Measurements from ENCODE around the gene DST.
"Not testable (repeated sequence)": the region's sequence is repeated elsewhere in the genome, so short reads cannot be mapped to it uniquely, and the experiment has no call there.

The DST gene

DNA sequence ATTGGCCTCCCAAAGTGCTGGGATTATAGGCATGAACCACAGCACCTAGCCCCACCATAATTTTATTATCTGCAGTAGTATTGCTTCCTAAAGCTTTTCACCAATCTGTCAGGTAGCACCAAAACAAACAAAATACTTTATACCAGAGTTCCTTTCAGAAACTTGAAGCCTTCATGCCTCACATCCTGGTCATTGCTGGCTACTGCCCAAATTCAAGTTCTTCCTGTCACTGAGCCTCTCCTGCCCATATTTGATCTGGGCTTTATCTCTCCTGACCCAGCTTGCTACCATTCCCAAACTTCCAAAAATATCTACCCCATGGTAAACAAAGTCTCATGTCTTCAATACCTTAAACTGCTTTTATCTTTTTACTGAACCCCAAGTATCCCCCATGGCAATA, 34.9 kb upstream of the DST start:
- H3K4me3 Mint-ChIP-seq = no peak overlapping the region
- no peak overlapping the region for H3K27ac Mint-ChIP-seq
- ATAC-seq = no peak

DNA sequence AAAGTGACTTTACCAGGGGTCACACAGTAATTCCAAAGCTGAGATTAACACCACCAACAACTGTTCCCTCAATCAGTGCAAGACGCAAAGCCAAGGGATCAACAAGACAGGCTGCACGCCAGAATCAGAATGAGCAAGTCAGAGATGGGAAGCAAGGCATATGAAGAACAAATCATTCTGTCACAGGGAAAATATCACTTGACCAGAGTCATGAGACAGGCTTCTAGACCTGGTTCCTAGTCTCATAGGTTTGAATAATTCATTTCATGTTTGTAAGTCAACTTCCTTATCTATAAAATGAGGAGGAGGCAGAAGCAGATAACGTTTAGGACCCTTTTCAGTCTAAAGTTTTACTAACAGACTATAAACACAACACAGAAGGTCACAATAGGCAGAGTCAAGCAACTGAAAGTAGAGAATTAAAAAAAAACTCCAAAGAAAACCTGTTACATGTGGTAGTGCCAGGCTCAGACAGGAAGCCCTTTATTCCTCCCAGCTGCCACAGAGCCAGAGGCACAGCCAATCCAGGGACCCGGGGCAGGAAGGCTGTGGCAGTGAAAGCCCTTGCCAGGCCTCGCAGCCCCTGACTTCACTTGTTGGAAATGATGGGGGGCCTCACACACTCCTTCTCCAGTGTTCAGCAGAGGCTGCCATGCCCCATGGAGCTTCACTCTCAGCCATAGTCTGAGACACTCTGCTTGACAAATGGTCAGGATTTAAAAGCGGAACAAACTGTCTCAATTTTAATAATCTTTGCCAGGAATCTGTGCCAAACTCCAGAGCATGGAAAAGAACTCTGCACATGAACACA, 29.2 kb upstream of the DST start:
- Mint-ChIP-seq H3K36me3 (ENCODE audit: low read depth) (no peaks in the 10 kb centered on the region), H3K27me3 (peaks cover 3% of the 10 kb centered on the region), H3K27ac (no peak overlapping the region), H3K4me1 (no peaks in the 10 kb centered on the region), H3K9me3 (no peaks in the 10 kb centered on the region), H3K4me3 (no peak overlapping the region)
- ATAC-seq = no peak
- no peak for DNase-seq

More for the DNA sequence above, 34.9 kb upstream of the DST start:
- Mint-ChIP-seq H3K36me3 (ENCODE audit: low read depth) (no peaks in the 10 kb centered on the region), H3K27me3 (peaks cover 3% of the 10 kb centered on the region), H3K4me1 (no peaks in the 10 kb centered on the region), H3K9me3 (no peaks in the 10 kb centered on the region)
- no peak for DNase-seq

DNA sequence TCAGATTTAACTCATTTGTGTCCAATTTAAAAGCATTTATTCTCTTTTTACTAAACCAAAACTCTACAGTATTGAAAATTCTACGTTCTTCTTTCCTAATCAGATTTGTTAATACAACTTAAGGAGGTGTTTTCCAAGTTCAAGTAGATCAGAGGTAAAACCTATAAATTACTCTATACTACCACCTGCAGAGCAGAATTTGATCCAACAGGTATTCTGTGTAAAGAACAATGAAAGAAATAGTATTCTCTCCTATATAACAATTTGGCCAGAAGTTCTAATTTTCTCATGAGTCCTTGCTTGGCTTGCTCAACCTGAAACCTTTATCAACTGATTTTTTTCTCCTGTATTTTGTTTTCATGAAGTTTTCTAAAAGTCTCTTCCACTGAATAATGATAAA, 28.5 kb upstream of the DST start:
- ATAC-seq (no peak), DNase-seq (no peak)
- H3K9me3 Mint-ChIP-seq = no peaks in the 10 kb centered on the region
- no peaks in the 10 kb centered on the region for H3K36me3 Mint-ChIP-seq (ENCODE audit: low read depth)
- no peaks in the 10 kb centered on the region for H3K4me1 Mint-ChIP-seq
- H3K27ac Mint-ChIP-seq = no peak overlapping the region
- H3K4me3 Mint-ChIP-seq = no peak overlapping the region
- peaks cover 2% of the 10 kb centered on the region for H3K27me3 Mint-ChIP-seq

- peaks cover 2% of the 10 kb centered on the region for H3K27me3 Mint-ChIP-seq
- ATAC-seq = no peak
Observed at GRCh38 chr6:56669041-56669440, 26.4 kb upstream of the DST start.

DNA sequence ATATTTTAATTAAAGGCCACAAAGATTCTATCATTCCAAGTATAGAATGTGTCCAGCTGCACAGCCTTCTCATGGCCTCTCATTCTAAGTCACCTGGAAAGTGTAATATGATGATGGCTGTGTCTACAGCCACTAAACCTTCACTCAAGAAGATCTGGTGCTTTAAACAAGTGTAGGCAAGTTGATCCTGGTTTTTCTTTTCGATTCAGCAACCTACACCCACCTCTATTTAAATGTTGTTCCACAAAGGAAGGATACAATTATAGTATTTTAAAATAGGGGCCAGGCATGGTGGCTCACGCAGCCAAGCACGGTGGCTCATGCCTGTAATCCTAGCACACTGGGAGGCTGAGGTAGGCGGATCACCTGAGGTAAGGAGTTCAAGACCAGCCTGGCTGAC, 25.5 kb upstream of the DST start:
- Mint-ChIP-seq H3K36me3 (ENCODE audit: low read depth) (no peaks in the 10 kb centered on the region), H3K9me3 (no peaks in the 10 kb centered on the region), H3K27me3 (peaks cover 2% of the 10 kb centered on the region), H3K27ac (no peak overlapping the region), H3K4me3 (no peak overlapping the region), H3K4me1 (no peaks in the 10 kb centered on the region)
- ATAC-seq = no peak
- DNase-seq = no peak

More at GRCh38 chr6:56669041-56669440, 26.4 kb upstream of the DST start:
- no peak for DNase-seq
- no peaks in the 10 kb centered on the region for H3K4me1 Mint-ChIP-seq
- no peak overlapping the region for H3K4me3 Mint-ChIP-seq
- no peaks in the 10 kb centered on the region for H3K36me3 Mint-ChIP-seq (ENCODE audit: low read depth)
- no peak overlapping the region for H3K27ac Mint-ChIP-seq
- H3K9me3 Mint-ChIP-seq = no peaks in the 10 kb centered on the region

DNA sequence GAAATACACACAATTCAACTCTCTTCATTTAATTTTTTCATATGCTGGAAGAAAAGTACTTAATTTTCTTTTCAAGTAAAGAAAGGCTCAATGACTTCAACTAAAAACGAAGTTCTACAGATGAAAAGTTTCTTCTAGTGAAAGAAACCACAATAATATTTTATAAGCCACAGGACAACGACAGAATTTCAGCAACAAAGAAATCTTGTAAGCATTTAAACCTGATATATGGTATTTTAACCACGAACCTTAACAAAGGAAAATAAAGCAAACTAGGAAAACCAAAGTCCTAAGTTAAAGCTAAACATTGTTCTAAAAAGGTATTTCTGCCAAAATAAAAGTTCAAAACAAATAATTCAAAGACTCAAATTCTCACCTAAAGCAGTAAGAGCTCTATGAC, 24.6 kb upstream of the DST start:
- Mint-ChIP-seq H3K4me1 (no peaks in the 10 kb centered on the region), H3K9me3 (no peaks in the 10 kb centered on the region), H3K4me3 (no peak overlapping the region), H3K27ac (no peak overlapping the region), H3K36me3 (ENCODE audit: low read depth) (no peaks in the 10 kb centered on the region), H3K27me3 (peaks cover 2% of the 10 kb centered on the region)
- no peak for ATAC-seq
- DNase-seq = no peak

DNA sequence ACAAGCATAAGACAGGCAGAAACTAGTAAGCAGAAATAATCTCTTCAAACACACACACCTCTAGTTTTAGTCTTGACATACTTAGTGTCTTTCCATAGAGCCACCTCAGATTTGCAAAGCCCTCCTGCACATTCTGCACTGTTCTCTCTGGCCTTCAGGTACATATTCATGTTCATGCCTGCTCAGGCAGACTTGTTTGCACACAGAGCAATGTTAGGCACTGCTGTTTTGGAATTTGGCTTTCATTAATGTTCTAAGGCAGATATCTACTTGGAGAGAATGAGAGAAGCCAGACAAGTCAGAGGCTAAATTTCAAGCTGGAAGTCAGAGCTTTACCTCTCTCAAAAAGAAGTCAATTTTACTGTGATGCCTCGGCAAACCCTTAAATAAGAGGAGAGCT, 21.3 kb upstream of the DST start:
- no peaks in the 10 kb centered on the region for H3K9me3 Mint-ChIP-seq

GRCh38 chr6:56663344-56663743, 20.7 kb upstream of the DST start:
- Mint-ChIP-seq H3K27ac (no peak overlapping the region), H3K36me3 (ENCODE audit: low read depth) (no peaks in the 10 kb centered on the region), H3K9me3 (no peaks in the 10 kb centered on the region), H3K27me3 (peaks cover 2% of the 10 kb centered on the region), H3K4me1 (peaks cover 3% of the 10 kb centered on the region), H3K4me3 (no peak overlapping the region)
- ATAC-seq = no peak
- DNase-seq = no peak

More for the DNA sequence above, 21.3 kb upstream of the DST start:
- Mint-ChIP-seq H3K4me1 (peaks cover 3% of the 10 kb centered on the region), H3K36me3 (ENCODE audit: low read depth) (no peaks in the 10 kb centered on the region), H3K27ac (no peak overlapping the region), H3K4me3 (no peak overlapping the region), H3K27me3 (peaks cover 2% of the 10 kb centered on the region)
- ATAC-seq (no peak), DNase-seq (no peak)

- not testable (repeated sequence) for H3K36me3 Mint-ChIP-seq (ENCODE audit: low read depth); DNase-seq; H3K4me1 Mint-ChIP-seq; ATAC-seq; H3K4me3 Mint-ChIP-seq; H3K27me3 Mint-ChIP-seq; H3K9me3 Mint-ChIP-seq; H3K27ac Mint-ChIP-seq
Observed at GRCh38 chr6:56661338-56661737, 18.6 kb upstream of the DST start.

DNA sequence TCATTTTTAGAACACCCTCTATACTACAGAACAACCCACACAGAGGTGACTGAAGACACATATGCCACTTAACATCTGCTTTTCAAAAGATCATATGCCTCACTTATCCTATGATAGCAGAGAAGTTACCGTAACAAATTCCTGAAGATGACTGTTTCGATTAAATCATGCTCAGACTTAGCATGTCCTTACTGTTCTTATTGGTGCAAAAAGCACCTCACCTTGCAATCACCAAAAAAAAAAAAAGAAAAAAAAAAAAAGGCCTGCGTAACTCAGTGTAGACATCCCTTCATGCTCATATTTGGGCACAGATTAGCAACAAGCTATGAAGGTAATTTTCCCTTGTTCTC, 17.7 kb upstream of the DST start:
- Mint-ChIP-seq H3K27ac (no peak overlapping the region), H3K9me3 (no peaks in the 10 kb centered on the region), H3K36me3 (ENCODE audit: low read depth) (no peaks in the 10 kb centered on the region), H3K4me1 (peaks cover 3% of the 10 kb centered on the region), H3K4me3 (no peak overlapping the region), H3K27me3 (no peaks in the 10 kb centered on the region)
- DNase-seq (no peak), ATAC-seq (no peak)

DNA sequence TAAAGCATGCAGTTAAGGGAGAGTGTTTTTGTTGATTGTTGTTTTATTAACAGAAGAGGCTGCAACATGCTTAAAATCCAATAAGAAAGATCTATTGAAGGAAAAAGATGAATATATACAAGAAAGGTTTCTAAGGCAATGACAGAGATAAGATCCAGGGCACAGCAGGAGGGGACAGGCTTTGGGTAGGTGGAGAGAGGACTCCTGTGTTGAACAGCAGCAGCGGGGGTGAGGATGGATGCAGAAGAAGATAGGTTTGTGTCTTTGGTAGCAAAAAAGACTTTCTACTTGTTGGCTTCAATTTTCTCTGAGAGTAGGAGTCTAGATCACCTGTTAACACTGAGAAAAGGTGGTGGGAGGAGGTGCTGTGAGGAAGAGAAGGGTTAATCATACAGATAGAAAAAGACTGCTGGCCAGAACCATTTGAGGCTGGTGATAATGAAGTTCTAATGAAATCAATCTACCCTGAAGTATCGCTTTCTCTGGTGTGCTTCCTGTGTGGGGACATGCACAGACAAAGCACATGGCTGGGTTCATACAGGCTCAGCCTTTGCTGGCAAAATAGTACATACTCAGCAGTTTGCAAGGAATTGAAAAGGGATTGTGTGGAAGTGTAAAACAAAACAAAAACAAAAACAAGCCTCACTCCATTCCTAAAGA, 17.2 kb upstream of the DST start:
- no peaks in the 10 kb centered on the region for H3K9me3 Mint-ChIP-seq
- H3K27ac Mint-ChIP-seq = no peak overlapping the region
- DNase-seq (no peak), ATAC-seq (no peak)
- H3K4me1 Mint-ChIP-seq = peaks cover 3% of the 10 kb centered on the region
- H3K27me3 Mint-ChIP-seq = no peaks in the 10 kb centered on the region
- H3K36me3 Mint-ChIP-seq (ENCODE audit: low read depth) = no peaks in the 10 kb centered on the region
- H3K4me3 Mint-ChIP-seq = no peak overlapping the region

DNA sequence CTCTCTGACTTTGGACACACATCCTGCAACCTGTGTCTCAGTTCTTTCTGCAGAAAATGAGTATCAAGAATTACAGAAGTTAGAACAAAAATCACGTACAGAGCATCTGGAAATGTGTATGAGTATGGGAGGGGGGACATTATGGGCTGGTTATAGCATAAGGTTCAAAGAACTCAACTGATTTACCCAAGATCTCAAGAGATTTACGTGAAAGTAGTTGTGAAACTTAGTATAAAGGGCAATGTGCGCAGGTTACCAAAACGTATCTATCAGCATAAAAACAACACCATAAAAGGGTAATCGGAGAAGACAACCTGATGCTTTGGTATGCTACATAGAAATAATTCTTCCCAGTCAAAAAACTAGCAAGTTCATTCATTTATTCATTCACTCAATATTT, 15.6 kb upstream of the DST start:
- DNase-seq (no peak), ATAC-seq (no peak)
- H3K9me3 Mint-ChIP-seq = no peaks in the 10 kb centered on the region
- H3K27me3 Mint-ChIP-seq = no peaks in the 10 kb centered on the region
- H3K4me1 Mint-ChIP-seq = peaks cover 3% of the 10 kb centered on the region
- H3K27ac Mint-ChIP-seq = no peak overlapping the region
- no peak overlapping the region for H3K4me3 Mint-ChIP-seq
- H3K36me3 Mint-ChIP-seq (ENCODE audit: low read depth) = no peaks in the 10 kb centered on the region

DNA sequence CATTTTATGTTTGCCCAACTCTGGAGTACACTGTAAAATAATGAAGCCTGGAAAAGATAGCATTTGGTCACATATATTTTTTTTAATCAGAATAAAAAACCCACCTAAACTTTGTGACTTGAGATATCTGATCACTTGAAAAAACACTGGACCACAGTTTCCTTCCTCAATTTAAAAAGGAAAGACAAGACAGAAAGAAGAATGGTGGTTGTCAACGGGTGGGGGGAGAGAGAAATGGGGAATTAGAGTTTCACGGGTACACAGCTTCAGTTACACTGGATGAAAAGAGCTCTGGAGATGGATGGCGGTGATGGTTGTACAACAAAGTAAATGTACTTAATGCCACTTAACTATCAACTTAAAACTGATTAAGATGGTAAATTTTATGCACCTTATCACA, 14.7 kb upstream of the DST start:
- Mint-ChIP-seq H3K4me3 (no peak overlapping the region), H3K9me3 (no peaks in the 10 kb centered on the region), H3K4me1 (peaks cover 3% of the 10 kb centered on the region), H3K27me3 (no peaks in the 10 kb centered on the region), H3K36me3 (ENCODE audit: low read depth) (no peaks in the 10 kb centered on the region), H3K27ac (no peak overlapping the region)
- DNase-seq = no peak
- no peak for ATAC-seq

DNA sequence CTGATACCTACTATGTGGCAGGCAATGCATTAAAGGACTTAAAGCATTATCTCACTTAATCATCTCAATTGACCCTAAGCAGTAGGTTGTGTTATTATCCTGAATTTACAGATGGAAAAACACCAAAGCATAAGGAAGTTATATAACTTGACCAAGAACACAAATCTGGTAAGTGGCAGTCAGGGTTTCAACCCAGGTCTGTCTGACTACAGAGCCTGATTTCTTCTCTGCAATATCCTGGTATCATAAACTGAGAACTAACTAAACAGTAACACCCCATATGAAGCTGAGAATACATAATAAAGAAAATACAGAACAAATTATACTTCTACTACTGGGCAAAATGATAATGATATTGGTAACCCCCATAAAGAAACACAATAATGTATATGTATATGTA, 13.8 kb upstream of the DST start:
- Mint-ChIP-seq H3K27ac (no peak overlapping the region), H3K9me3 (no peaks in the 10 kb centered on the region), H3K4me1 (peaks cover 3% of the 10 kb centered on the region), H3K4me3 (no peak overlapping the region), H3K36me3 (ENCODE audit: low read depth) (no peaks in the 10 kb centered on the region), H3K27me3 (no peaks in the 10 kb centered on the region)
- DNase-seq = no peak
- ATAC-seq = no peak

- no peaks in the 10 kb centered on the region for H3K36me3 Mint-ChIP-seq (ENCODE audit: low read depth)
Observed at GRCh38 chr6:56655996-56656395, 13.3 kb upstream of the DST start.

More at GRCh38 chr6:56655996-56656395, 13.3 kb upstream of the DST start:
- H3K27me3 Mint-ChIP-seq = no peaks in the 10 kb centered on the region
- DNase-seq (no peak), ATAC-seq (no peak)
- peaks cover 3% of the 10 kb centered on the region for H3K4me1 Mint-ChIP-seq
- no peaks in the 10 kb centered on the region for H3K9me3 Mint-ChIP-seq
- no peak overlapping the region for H3K4me3 Mint-ChIP-seq
- H3K27ac Mint-ChIP-seq = no peak overlapping the region

All from activated naive CD8-positive, alpha-beta T cell treated with anti-CD3 and anti-CD28 coated beads, Interleukin-2, amount 50 U/mL, for 24 hours (primary cell).